Right lung (tissue), 5 donors: ENCODE measurements around the gene MRPS5. TPM values are rescaled to one million over a fixed set of nuclear protein-coding genes. Genes with fewer than 3 reads are reported as not detected.
"Not testable (repeated sequence)": the region's sequence is repeated elsewhere in the genome, so short reads cannot be mapped to it uniquely, and the experiment has no call there.

ENCODE experiments used
- DNase-seq, 2 donors: peaks; one replicate each; pipeline ENCODE4 v3.0.0-alpha.2; 2013
- polyA plus RNA-seq, 5 donors: library from polyadenylated mRNA; unstranded; fragments of 120-200 nt; gene quantifications; one replicate each; pipeline versions ENCODE4 v1.2.1 to v1.2.3, GENCODE V29; 2013; ENCODE audit warnings: inconsistent platforms in 1 of 5, low replicate concordance in 1 of 5; ENCODE audit not compliant: insufficient read length in 5 of 5, insufficient read depth in 1 of 5

Gene MRPS5
- polyA plus RNA-seq, 5 donors: 81.2 to 103 (median 88.0) TPM

DNA sequence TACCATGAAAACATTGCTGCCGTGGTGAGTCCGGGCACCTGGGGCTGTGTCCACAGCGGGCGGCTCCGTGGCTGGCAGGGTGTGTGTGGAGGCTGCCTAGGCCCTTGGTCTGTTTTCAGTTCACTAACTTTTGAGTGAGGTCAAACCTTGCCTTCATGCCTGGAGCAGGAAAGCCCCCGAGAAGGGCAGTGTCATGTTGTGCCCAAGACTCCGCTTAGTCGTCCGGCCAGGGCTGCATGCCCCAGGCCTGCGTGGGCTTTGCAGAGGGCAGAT, 72.0 kb downstream of the MRPS5 start:
- no peak for DNase-seq

DNA sequence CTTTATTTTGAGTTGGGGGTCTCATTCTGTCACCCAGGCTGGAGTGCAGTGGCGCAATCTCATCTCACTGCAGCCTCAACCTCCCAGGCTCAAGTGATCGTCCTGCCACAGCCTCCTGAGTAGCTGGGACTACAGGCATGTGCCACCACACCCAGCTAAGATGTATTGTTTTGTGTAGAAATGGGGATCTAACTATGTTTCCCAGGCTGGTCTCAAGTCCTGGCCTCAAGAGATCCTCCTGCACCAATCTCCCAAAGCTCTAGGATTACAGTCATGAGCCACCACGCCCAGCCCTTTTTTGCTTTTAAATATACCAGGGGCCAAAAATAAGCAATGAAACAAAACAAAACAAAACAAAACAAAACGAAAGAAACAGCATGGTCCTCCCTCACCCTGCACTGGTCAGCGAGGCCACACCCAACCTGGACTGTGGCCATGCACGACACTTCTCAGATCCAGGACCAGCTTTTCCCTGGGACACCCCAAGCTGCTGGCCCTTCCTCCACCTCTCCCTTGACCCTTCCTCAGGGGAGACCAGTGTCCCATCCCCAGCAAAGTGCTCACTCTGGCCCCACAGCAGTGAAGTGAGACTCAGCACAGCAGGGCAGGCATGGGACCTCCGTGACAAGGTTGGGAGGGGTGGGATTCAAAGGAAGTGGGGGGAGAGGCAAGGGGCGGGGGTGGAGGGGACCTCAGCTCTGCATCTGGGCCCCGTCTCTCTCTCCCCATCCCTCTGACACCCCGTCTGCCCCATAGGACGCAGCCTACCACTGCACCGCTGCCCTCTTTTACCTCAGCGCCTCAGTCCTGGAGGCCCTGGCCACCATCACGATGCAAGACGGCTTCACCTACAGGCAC, 72.6 kb downstream of the MRPS5 start:
- DNase-seq: no peak

DNA sequence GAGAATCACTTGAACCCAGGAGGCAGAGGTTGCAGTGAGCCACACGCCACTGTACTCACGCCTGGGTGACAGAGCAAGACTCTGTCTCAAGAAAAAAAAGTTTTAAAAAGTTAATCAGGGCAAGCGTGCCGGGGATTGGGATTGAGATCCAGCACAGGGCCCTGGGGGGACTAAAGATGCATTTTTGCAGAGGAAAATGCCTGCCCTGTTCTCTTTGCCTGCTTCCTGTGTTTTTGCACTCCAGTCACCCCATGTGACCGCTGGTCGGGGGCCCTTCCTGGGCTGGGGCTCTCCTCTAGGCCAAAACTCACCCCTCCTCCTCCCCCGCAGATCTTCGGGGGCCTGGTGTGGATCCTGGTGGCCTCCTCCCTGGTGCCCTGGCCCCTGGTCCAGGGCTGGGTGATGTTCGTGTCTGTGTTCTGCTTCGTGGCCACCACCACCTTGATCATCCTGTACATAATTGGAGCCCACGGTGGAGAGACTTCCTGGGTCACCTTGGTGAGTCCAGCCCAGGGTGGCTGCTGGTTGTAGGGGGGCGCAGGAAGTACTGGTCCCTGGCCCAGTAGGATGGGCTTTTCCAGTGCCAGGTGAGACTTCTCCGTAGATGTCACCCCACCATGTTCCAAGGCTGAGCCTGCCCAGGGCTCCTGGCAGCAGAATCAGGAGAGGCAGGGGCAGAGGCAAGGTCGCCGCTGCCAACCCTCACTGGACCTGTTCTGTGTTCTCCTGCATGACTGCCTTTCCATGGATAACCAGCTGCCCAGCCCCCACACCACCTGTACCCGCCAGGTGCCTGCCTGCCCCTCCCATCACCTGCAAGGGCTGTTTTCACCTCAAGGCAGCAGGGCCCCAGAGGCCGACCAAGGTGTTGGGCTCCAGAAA, 73.7 kb downstream of the MRPS5 start:
- DNase-seq: no peak

DNA sequence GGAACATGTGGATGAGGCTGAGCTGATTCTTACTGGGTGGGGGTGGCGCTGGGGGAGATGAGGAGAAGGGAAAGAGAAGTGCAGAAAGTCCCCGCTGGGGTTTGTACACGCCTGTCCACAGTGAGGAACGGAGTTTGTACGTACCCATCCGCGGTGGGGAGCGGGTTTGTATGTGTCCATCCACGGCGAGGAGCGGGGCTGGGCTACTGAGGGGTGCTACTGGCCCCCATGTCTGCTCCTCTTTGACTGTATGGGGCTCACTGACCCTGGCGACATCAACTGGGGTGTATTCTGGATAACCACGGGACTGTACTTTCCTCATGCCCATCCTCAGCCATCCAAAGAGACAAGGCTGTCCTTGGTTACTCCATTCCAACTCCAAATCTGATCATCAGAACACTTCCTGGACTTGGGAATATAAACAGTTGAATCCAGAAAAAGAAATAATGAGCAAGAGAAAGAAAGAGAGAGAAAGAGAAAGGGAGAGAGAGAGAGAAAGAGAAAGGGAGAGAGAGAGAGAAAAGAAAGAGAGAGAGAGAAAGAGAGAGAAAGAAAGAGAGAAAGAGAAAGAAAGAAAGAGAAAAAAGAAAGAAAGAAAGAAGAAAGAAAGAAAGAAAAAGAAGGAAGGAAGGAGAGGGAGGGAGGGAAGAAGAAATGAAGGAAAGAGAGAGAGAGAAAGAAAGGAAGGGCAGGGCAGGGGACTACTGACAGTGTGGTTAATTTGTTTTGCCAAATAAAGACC, 75.1 kb downstream of the MRPS5 start:
- no peak for DNase-seq

DNA sequence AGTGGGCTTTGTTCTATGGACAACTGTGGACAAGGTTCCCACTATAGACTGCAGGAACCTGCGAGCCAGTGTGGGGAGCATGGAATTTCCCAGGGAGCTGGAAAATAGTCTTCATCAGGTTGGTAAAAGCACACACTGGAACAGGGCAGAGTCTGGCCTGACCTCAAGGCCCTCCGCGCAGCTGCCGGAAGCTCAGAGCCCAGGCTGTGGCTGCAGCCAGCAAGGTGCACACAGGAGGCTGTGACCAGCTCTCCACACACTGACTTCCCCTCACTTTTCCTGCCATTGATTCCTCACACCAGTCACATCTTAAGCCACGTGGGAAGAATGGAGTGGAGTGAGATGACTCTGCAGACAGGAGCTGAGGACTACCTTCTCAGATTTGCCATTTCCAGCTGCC, 77.0 kb downstream of the MRPS5 start:
- no peak for DNase-seq

DNA sequence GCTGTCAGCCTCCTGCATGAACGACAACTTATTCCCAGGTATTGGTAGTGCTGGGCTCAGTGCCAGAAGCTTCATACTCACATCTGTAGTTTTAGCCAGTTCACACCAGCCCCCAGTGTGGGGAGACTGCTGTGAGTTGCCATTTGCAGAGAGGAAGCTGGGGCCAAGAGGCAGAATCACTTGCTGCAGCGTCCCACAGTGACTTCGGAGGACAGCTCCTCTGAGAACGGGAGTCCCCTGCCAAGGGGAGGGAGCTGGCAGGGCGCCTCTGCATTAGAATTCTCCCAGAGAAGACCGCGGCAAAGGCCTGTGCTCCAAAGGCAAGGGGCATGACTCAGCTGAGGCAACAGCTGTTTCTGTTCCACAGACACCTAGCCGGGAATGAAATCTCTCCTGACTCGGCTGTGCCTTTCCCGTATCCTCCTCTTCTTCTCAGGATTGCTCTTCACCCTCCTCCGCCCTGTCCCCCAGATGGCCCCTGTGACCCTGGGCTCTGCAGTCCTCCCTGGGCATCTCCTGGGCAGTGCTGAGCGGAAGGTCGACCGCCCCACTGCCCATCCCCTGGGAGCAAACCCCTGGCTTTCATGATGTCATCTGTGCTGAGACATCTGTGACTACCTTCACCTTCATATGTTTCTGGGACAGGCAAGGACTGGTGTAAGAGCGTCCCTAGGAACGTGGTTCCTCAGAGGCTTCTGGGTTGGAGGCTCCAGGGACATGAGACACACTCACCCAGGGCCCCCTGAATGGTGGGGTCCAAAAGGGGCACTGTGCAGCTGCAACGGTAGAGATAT, 78.1 kb downstream of the MRPS5 start:
- DNase-seq: peak; percentile 95 to 96

DNA sequence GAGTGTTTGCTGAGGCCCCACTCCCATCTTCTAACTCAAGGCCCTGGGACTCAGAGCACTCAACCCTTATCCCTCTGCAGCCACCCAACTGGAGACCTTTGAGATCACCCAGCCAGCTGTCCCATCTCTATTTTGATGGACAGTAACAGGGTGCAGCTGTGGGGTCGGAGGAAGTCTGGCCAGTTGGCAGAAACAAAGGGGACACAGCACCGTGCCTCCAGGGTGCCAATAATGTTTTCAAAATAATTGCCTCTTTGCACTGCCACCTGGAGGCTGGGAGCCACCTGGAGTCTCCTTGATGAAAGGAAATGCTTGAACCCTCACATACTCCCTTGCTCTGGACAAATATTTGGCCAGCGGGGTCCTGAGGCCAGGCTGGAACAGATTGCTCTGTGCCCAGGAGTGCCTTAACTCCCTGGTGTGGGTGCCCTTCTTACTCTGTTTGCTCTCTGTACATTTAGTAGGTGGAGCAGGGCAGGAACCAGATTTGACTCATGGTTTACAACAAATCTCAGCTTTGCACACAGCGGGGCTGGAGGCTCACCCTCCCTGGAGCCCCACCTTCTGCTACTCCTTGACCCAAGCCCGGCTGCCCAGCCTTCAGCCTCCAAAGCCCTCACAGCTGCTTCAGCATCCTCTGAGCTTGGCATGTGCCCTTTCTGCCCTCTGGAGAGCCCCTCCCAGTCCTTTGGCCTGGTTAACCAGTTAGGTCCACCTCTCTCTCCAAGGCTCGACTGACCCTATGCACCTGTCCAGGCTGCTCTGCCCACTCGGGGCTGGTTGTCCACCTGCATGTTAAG, 78.9 kb downstream of the MRPS5 start:
- DNase-seq: no peak

DNA sequence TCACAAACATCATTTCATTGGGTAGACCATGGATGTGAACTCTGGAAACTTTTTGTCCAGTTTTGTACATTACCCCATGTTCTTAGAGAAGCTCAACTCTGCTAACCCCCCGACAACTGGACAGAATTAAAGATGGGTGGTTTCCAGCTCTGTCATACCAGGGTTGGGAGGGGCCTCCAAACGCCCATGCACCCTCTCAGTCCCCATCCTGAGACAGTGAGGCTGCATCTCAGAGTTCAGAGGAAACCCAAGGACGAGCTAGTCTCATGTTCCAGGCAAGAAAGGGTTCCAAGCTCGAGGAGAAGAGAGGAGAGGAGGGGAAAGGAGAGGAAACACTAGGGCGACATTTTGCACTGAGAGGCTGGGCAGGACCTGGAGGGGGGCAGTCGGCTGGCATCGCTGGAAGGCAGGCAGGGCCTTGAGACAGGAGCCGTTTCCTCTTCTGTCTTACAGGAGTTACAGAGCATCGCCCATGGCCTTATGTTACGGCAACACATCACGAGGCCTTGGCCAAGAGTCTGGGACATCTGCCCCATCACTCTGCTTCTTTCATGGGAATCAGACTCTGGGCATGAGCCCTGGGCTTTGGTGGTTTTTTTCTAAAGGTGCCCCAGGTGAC, 79.7 kb downstream of the MRPS5 start:
- DNase-seq: no peak

DNA sequence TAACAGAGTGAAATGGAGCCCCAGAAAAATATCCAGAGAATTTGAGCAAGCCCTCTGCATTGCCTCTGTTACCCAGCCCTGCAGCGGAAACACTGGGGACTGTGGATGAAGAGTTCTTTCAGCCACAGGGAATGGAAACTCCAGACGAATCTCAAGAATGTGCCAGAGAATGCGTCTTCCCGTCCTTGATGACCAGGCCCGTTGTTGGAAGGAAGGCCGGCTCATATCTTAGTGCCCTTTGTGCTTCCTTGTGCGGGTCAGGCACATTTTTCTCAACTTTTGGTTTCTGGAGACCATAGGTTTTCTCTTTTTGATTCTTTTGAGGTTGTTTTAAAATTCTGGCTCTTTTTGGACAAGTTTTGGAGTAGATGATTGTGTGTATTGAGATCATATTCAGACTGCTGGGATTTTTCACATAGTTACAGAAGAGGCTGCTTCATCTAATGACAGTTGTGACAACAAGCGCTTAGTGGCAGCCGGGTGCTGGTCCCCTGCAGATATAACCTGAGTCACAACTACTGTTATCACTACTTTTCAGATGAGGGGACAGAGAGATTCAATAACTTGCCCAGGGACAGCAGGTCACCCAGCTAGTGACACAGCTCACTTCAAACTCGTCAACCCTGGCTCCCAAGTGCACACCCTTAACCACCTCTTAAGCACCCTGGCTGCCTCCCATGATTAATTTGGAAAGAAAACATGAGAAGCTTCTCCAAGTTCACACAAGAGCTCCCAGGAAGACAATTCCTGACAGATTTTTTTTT, 80.4 kb downstream of the MRPS5 start:
- no peak for DNase-seq

DNA sequence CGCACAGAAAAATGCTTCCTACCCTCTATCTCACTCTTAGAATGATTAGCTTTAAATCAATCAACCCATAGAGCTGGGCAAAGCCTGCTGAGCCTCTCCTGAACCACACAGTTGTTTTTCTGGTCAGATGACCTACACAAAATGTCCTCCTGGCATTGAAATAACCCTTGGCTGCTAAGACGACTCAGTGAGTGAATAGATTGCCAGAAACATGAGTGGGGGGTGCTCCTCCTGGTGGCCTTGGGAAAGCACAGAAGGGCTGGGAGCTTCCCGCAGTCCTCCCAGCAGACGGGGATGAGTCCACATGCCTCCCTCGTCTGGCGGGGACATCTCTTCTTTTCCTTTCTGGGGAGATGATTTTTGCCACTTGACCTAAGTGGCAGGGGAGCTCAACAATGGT, 81.2 kb downstream of the MRPS5 start:
- no peak for DNase-seq

DNA sequence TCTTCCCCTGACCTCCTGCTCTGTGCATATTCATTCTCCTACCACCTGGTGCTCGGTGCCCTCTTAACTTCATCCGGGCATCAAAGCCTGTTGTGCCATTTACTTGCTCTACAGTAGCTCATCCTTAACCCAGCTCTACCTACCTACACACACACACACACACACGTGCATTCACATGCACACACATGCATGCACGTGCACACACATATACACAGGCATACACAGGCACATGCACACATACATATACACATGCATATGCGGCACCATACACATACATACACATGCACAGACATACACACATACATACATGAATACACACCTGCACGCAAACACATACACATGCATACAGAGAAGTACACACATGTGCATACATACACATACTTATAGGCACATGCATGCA, 81.6 kb downstream of the MRPS5 start:
- no peak for DNase-seq

DNA sequence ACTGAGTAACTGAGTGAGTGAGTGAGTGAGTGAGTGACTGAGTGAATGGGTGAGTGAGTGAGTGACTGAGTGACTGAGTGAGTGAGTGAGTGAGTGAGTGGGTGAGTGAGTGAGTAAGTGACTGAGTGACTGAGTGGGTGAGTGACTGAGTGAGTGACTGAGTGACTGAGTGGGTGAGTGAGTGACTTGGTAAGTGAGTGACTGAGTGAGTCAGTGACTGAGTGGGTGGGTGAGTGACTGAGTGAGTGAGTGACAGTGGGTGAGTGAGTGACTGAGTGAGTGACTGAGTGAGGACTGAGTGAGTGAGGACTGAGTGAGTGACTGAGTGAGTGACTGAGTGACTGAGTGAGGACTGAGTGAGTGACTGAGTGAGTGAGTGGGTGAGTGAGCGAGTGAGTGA, 82.2 kb downstream of the MRPS5 start:
- DNase-seq: no peak

DNA sequence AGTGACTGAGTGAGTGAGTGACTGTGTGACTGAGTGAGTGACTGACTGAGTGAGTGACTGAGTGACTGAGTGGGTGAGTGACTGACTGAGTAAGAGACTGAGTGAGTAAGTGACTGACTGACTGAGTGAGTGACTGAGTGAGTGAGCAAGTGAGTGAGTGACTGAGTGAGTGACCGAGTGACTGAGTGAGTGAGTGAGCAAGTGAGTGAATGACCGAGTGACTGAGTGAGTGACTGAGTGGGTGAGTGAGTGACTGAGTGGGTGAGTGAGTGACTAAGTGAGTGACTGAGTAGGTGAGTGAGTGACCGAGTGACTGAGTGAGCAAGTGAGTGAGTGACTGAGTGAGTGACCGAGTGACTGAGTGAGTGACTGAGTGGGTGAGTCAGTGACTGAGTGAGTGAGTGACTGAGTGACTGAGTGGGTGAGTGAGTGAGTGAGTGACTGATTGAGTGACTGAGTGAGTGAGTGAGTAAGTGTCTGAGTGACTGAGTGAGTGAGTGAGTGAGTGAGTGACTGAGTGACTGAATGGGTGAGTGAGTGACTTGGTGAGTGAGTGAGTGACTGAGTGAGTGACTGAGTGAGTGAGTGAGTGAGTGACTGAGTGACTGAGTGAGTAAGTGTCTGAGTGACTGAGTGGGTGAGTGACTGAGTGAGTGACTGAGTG, 82.8 kb downstream of the MRPS5 start:
- DNase-seq: no peak

DNA sequence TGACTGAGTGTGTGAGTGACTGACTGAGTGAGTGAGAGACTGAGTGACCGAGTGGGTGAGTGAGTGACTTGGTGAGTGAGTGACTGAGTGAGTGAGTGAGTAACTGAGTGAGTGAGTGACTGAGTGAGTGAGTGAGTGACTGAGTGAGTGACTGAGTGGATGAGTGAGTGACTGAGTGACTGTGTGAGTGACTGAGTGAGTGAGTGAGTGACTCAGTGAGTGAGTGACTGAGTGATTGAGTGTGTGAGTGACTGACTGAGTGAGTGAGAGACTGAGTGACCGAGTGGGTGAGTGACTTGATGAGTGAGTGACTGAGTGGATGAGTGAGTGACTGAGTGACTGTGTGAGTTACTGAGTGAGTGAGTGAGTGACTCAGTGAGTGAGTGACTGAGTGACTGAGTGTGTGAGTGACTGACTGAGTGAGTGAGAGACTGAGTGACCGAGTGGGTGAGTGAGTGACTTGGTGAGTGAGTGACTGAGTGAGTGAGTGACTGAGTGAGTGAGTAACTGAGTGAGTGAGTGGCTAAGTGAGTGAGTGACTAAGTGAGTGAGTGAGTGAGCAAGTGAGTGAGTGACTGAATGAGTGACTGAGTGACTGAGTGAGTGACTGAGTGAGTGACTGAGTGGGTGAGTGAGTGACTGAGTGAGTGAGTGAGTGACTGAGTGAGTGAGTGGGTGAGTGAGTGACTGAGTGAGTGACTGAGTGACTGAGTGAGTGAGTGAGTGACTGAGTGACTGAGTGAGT, 83.6 kb downstream of the MRPS5 start:
- not testable (repeated sequence) for DNase-seq

DNA sequence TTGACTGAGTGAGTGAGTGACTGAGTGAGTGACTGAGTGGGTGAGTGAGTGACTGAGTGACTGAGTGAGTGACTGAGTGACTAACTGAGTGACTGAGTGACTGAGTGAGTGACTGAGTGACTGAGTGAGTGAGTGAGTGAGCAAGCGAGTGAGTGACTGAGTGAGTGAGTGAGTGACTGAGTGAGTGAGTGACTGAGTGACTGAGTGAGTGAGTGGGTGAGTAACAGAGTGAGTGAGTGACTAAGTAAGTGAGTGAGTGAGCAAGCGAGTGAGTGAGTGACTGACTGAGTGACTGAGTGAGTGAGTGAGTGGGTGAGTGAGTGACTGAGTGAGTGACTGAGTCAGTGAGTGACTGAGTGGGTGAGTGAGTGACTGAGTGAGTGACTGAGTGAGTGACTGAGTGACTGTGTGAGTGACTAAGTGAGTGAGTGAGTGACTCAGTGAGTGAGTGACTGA, 84.2 kb downstream of the MRPS5 start:
- no peak for DNase-seq

DNA sequence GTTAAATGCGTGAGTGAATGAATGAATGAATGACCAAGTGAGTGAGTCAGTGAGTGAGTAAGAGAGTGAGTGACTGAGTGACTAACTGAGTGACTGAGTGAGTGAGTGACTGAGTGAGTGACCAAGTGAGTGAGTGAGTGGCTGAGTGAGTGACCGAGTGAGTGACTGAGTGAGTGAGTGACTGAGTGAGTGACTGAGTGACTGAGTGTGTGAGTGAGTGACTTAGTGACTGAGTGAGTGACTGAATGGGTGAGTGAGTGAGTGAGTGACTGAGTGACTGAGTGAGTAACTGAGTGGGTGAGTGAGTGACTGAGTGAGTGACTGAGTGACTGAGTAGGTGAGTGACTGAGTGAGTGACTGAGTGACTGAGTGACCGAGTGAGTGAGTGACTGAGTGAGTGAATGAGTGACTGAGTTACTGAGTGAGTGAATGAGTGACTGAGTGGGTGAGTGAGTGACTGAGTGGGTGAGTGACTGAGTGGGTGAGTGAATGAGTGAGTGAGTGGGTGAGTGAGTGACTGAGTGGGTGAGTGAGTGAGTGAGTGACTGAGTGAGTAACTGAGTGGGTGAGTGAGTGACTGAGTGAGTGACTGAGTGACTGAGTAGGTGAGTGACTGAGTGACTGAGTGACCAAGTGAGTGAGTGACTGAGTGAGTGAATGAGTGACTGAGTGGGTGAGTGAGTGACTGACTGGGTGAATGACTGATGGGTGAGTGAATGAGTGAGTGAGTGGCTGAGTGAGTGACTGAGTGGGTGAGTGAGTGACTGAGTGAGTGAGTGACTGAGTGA, 84.8 kb downstream of the MRPS5 start:
- no peak for DNase-seq
